Peyer's patch (tissue), 4 donors: ENCODE measurements around the gene TCF3.

ENCODE experiments used
- CTCF ChIP-seq, 6 experiments: fragments of 450-650 bp in 4 of 6; fragments of 200-600 bp in 2 of 6; sonication (generic) in 1 of 6; IDR thresholded peaks; one replicate each; pipeline ENCODE4 v1.5.1; 2017 to 2019; ENCODE audit warnings: antibody characterized with exemption in 6 of 6, mild to moderate bottlenecking in 3 of 6, moderate library complexity in 1 of 6
- POLR2A ChIP-seq, 2 donors: fragments of 450-650 bp; IDR thresholded peaks; one replicate each; pipeline ENCODE4 v1.5.1; 2017; ENCODE audit warnings: antibody characterized with exemption in 2 of 2, mild to moderate bottlenecking in 2 of 2, moderate library complexity in 2 of 2

- TF ChIP-seq POLR2A (IDR thresholded peaks at IDR 0.05) (no peak), CTCF (IDR thresholded peaks at IDR 0.05) (no peak)
These were observed 46.2 kb upstream of the TCF3 start for GRCh38 chr19:1698636-1699035.
